ENCODE measurements around the gene THSD8. TPM values are rescaled to one million over a fixed set of nuclear protein-coding genes. Genes with fewer than 3 reads are reported as not detected.
A peak's percentile ranks its signal among the peaks of the same experiment; 100 is the strongest.
"Not testable (repeated sequence)": the region's sequence is repeated elsewhere in the genome, so short reads cannot be mapped to it uniquely, and the experiment has no call there.

The THSD8 gene
- total and polyA plus RNA-seq, 12 donors: 1.8 to 8.6 (median 4.6) TPM; not detected in 4

DNA sequence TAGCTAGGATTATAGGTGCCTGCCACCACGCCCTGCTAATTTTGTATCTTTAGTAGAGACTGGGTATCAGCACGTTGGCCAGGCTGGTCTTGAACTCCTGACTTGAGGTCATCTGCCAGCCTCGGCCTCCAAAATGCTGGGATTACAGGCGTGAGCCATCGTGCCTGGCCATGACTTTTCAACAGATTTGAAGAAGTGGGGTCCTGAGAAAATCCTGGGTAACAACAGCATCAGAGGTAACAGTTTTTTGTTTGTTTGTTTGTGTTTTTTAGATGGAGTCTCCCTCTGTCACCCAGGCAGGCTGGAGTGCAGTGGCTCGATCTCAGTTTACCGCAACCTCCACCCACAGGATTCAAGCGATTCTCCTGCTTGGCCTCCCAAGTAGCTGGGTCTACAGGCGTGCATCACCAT is 6.9 kb upstream of the THSD8 start:
- Histone ChIP-seq H3K9me3 (replicated peaks in 1 of 3) (no peaks in the 10 kb centered on the region), H3K4me3 (no peak overlapping the region), H3K4me1 (replicated peaks in 1 of 2) (peaks cover 13 to 27% of the 10 kb centered on the region in 2 donors), H3K27ac (peak overlapping the region in 3 of 5 donors; percentile 98 to 99 (median 99)), H3K27me3 (no peaks in the 10 kb centered on the region), H3K36me3 (replicated peaks in 1 of 2) (peaks cover 0 to 23% of the 10 kb centered on the region in 2 donors)
- intact Hi-C loops (cut with DNase I): loop anchor here in 1 of 2 donors (2.0 to 5.0 kb wide), 2 partner anchors 16 to 33 kb away; no protein-coding TSS in a partner anchor
- peak in 2 of 7 donors; percentile 44 to 78 for DNase-seq
- TF ChIP-seq, protein P1, sequence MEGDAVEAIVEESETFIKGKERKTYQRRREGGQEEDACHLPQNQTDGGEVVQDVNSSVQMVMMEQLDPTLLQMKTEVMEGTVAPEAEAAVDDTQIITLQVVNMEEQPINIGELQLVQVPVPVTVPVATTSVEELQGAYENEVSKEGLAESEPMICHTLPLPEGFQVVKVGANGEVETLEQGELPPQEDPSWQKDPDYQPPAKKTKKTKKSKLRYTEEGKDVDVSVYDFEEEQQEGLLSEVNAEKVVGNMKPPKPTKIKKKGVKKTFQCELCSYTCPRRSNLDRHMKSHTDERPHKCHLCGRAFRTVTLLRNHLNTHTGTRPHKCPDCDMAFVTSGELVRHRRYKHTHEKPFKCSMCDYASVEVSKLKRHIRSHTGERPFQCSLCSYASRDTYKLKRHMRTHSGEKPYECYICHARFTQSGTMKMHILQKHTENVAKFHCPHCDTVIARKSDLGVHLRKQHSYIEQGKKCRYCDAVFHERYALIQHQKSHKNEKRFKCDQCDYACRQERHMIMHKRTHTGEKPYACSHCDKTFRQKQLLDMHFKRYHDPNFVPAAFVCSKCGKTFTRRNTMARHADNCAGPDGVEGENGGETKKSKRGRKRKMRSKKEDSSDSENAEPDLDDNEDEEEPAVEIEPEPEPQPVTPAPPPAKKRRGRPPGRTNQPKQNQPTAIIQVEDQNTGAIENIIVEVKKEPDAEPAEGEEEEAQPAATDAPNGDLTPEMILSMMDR (IDR thresholded peaks at IDR 0.05): no peak
- TF ChIP-seq POLR2A (IDR thresholded peaks at IDR 0.05): peak; percentile 5 to 60
- WGBS, 4 donors: 67 to 75% (median 71%) methylated on average over 9 of the region's 9 CpGs

DNA sequence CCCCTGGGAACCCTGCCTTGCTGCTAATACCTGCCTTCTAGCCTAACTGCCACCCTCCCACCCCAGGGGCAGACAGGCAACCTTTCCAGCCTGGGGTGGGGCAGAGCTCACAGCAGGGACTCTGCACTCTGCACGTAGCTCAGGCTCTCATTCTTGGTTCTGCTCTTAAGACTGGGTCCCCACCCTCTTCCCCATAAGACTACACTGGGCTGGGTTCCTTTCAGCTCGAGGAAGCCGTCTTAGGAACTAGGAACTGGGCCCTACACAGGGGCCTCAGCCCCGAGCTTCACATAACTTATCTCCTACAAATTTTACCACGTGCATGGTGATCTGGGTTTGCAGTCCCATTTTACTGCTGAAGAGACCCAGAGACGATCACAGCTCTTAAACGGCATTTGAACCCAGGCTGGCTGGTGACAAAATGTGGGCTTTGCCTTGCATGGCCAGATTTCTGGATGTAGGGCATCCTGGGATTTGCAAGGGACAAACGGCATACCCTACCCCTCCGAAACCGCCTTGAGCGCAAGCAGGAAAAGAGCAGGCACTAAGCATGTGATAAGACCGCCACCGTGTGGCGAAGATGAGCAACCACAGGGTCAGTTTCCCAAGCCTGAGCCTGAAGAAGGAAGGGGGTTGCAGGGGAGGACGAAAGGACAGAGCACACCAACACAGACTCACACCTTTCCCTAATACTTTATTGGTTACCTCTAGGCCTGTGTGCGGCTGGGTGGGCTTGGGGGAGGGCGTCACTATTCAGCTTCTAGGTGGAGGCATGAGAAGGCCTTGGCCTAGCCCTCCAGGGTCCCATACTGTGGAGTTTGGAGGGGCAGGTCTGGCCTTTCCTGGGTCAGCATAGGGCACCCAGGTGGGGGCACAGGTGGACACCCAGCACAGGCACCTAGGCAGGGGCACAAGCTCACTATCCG is 5.5 kb upstream of the THSD8 start:
- Histone ChIP-seq H3K4me1 (replicated peaks in 1 of 2) (peaks cover 5 to 30% of the 10 kb centered on the region in 2 donors), H3K27ac (peak overlapping the region in 4 of 5 donors; percentile 9 to 75 (median 47)), H3K4me3 (no peak overlapping the region), H3K36me3 (replicated peaks in 1 of 2) (peaks cover 0 to 30% of the 10 kb centered on the region in 2 donors), H3K27me3 (no peaks in the 10 kb centered on the region), H3K9me3 (replicated peaks in 1 of 3) (no peaks in the 10 kb centered on the region)
- TF ChIP-seq POLR2A (IDR thresholded peaks at IDR 0.05): peak; percentile 25 to 32
- TF ChIP-seq, protein P1 (IDR thresholded peaks at IDR 0.05): peak; percentile 85 to 99 (median 96)
- WGBS, 4 donors: 6 to 7% (median 6%) methylated on average over 16 to 18 of the region's 18 CpGs
- intact Hi-C loops (cut with DNase I): loop anchor here (2.0 to 5.0 kb wide), 2 partner anchors 20 to 34 kb away; no protein-coding TSS in a partner anchor
- peak; percentile 77 to 91 (median 84) for DNase-seq

DNA sequence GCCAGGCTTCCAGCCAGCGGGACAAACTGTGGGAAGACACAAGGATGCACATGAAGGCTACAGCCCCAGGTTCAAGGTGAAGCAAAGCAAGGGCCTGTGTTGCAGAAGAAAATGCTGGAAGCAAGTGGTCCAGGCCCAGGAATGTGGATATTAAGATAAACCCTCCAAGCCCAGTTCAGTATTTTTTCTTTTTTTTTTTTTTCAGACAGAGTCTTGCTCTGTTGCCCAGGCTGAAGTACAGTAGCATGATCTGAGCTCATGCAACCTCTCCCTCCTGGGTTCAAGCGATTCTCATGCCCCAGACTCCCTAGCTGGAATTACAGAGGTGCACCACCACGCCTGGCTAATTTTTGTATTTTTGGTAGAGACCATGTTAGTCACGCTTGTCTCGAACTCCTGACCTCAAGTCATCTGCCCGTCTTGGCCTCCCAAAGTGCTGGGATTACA is 4.7 kb upstream of the THSD8 start:
- WGBS, 4 donors: 79 to 85% (median 83%) methylated on average over 6 of the region's 6 CpGs
- no peaks in the 10 kb centered on the region for H3K9me3 ChIP-seq (replicated peaks in 1 of 3)
- H3K36me3 ChIP-seq (replicated peaks in 1 of 2): peaks cover 0 to 30% of the 10 kb centered on the region in 2 donors
- no peak for TF ChIP-seq POLR2A (IDR thresholded peaks at IDR 0.05)
- TF ChIP-seq, protein P1 (IDR thresholded peaks at IDR 0.05): no peak
- H3K4me1 ChIP-seq (replicated peaks in 1 of 2): peaks cover 5 to 33% of the 10 kb centered on the region in 2 donors
- no peak overlapping the region for H3K4me3 ChIP-seq
- no peaks in the 10 kb centered on the region for H3K27me3 ChIP-seq
- peak overlapping the region in 2 of 5 donors; percentile 9 to 75 for H3K27ac ChIP-seq
- intact Hi-C loops (cut with DNase I): loop anchor here (2.0 to 5.0 kb wide), 2 partner anchors 20 to 35 kb away; no protein-coding TSS in a partner anchor
- DNase-seq: peak in 2 of 7 donors; percentile 31 to 54

DNA sequence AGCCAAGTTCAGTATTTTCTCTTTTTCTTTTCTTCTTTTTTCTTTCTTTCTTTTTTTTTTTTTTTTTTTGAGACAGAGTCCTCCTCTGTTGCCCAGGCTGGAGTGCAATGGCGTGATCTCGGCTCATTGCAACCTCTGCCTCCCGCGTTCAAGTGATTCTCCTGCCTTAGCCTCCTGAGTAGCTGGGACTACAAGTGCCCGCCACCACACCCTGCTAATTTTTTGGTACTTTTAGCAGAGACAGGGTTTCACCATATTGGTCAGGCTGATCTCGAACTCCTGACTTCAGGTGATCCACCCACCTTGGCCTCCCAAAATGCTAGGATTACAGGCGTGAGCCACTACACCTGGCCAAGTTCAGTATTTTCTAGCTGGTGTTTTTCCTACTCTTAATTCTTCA is 4.3 kb upstream of the THSD8 start:
- H3K4me3 ChIP-seq; H3K9me3 ChIP-seq (replicated peaks in 1 of 3); H3K27me3 ChIP-seq; H3K27ac ChIP-seq: not testable (repeated sequence)
- H3K36me3 ChIP-seq (replicated peaks in 1 of 2): peaks cover 0 to 30% of the 10 kb centered on the region in 2 donors
- DNase-seq: peak in 1 of 7 donors; percentile 25
- H3K4me1 ChIP-seq (replicated peaks in 1 of 2): peaks cover 8 to 38% of the 10 kb centered on the region in 2 donors
- intact Hi-C loops (cut with DNase I): loop anchor here (2.0 to 5.0 kb wide), 2 partner anchors 21 to 35 kb away; no protein-coding TSS in a partner anchor
- TF ChIP-seq POLR2A (IDR thresholded peaks at IDR 0.05): peak in 1 of 2 donors; percentile 3
- 95 to 96% (median 95%) methylated on average over 7 of the region's 7 CpGs for WGBS, 4 donors
